HepG2 (cell line): ENCODE data around the gene DCDC2. TPM values are rescaled to one million over a fixed set of nuclear protein-coding genes. Genes with fewer than 3 reads are reported as not detected.

ENCODE experiments used
- EED ChIP-seq: sonication (generic); formaldehyde crosslinking; IDR thresholded peaks from 2 replicates; pipeline ENCODE4 v1.5.0; 2020; ENCODE audit warnings: mild to moderate bottlenecking, missing genetic modification reagents
- GATAD2A ChIP-seq: IDR thresholded peaks from 2 replicates; pipeline ENCODE4 v1.6.1; 2016
- GZF1 ChIP-seq: sonication (generic); formaldehyde crosslinking; IDR thresholded peaks from 2 replicates; pipeline ENCODE4 v1.5.1; 2020; ENCODE audit warnings: mild to moderate bottlenecking, missing genetic modification reagents
- MAF1 ChIP-seq: sonication (generic); formaldehyde crosslinking; IDR thresholded peaks from 2 replicates; pipeline ENCODE4 v1.5.0; 2020; ENCODE audit warnings: missing genetic modification reagents, borderline replicate concordance
- MBNL3 ChIP-seq: fragments of 250-450 bp; sonication (Bioruptor Pico); conservative IDR thresholded peaks from 2 replicates; pipeline ENCODE4 v1.8.0; 2022; ENCODE audit warnings: mild to moderate bottlenecking, inconsistent platforms
- MXD4 ChIP-seq: IDR thresholded peaks from 2 replicates; pipeline ENCODE4 v1.6.1; 2016; ENCODE audit warnings: mild to moderate bottlenecking, missing biosample characterization, missing genetic modification reagents
- NCOA1 ChIP-seq: sonication (generic); formaldehyde crosslinking; IDR thresholded peaks from 2 replicates; pipeline ENCODE4 v1.9.0; 2021; ENCODE audit warnings: missing genetic modification reagents
- PRDM4 ChIP-seq: sonication (generic); formaldehyde crosslinking; IDR thresholded peaks from 2 replicates; pipeline ENCODE4 v1.9.0; 2021; ENCODE audit warnings: missing genetic modification reagents, borderline replicate concordance
- RARA ChIP-seq: IDR thresholded peaks from 2 replicates; pipeline ENCODE4 v1.6.1; 2016; ENCODE audit warnings: missing genetic modification reagents, missing compliant biosample characterization
- RBM22 ChIP-seq: fragments of 200-400 bp; formaldehyde crosslinking; optimal IDR thresholded peaks from 2 replicates; pipeline ENCODE3; 2017; ENCODE audit warnings: mild to moderate bottlenecking, low read length, moderate library complexity
- TFDP1 ChIP-seq: IDR thresholded peaks from 2 replicates; pipeline ENCODE4 v1.6.1; 2016; ENCODE audit warnings: missing compliant biosample characterization, missing genetic modification reagents, borderline replicate concordance
- ZBTB1 ChIP-seq: sonication (generic); formaldehyde crosslinking; IDR thresholded peaks from 2 replicates; pipeline ENCODE4 v1.4.0; 2020; ENCODE audit warnings: missing genetic modification reagents, borderline replicate concordance
- ZBTB7A ChIP-seq: sonication (generic); formaldehyde crosslinking; IDR thresholded peaks from 2 replicates; pipeline ENCODE4 v1.8.0; 2022; ENCODE audit warnings: mild to moderate bottlenecking, missing genetic modification reagents
- ZC3H13 ChIP-seq: sonication (generic); formaldehyde crosslinking; IDR thresholded peaks from 2 replicates; pipeline ENCODE4 v1.8.1; 2023; ENCODE audit warnings: mild to moderate bottlenecking, missing genetic modification reagents, moderate library complexity
- ZFP90 ChIP-seq: sonication (generic); formaldehyde crosslinking; IDR thresholded peaks from 2 replicates; pipeline ENCODE4 v1.8.0; 2022; ENCODE audit warnings: missing genetic modification reagents, mild to moderate bottlenecking, inconsistent platforms, borderline replicate concordance
- ZNF224 ChIP-seq: sonication (generic); formaldehyde crosslinking; IDR thresholded peaks from 2 replicates; pipeline ENCODE4 v1.5.0; 2020; ENCODE audit warnings: mild to moderate bottlenecking, missing genetic modification reagents
- ZNF564 ChIP-seq: sonication (generic); formaldehyde crosslinking; IDR thresholded peaks from 2 replicates; pipeline ENCODE4 v1.8.1; 2023; ENCODE audit warnings: mild to moderate bottlenecking, missing genetic modification reagents
- ZNF737 ChIP-seq: sonication (generic); formaldehyde crosslinking; IDR thresholded peaks from 2 replicates; pipeline ENCODE4 v1.5.0; 2020; ENCODE audit warnings: missing genetic modification reagents, mild to moderate bottlenecking, borderline replicate concordance
- ZNF75D ChIP-seq: sonication (generic); formaldehyde crosslinking; IDR thresholded peaks from 2 replicates; pipeline ENCODE4 v1.8.1; 2023; ENCODE audit warnings: missing genetic modification reagents, mild to moderate bottlenecking, borderline replicate concordance
- ZNF878 ChIP-seq: sonication (generic); formaldehyde crosslinking; IDR thresholded peaks from 2 replicates; pipeline ENCODE4 v1.8.1; 2023; ENCODE audit warnings: mild to moderate bottlenecking, missing genetic modification reagents, moderate library complexity
- polyA plus RNA-seq, 8 experiments: library from polyadenylated mRNA; depleted of rRNA in 3 of 8; stranded (reverse) in 7 of 8; unstranded in 1 of 8; fragments of >200 nt; fragmentation: Illumina TruSeq in 4 of 8; extraction: Trizol in 4 of 8; gene quantifications; 2 replicates each; pipeline versions ENCODE4 v1.2.1 to v1.2.3, GENCODE V29; 2011 to 2016; ENCODE audit warnings: low read depth in 4 of 8, missing spikeins in 1 of 8, mixed read lengths in 1 of 8; ENCODE audit not compliant: insufficient read depth in 1 of 8
- total RNA-seq, 5 experiments: library from RNA; depleted of rRNA; stranded (reverse); fragments of >200 nt; fragmentation: Illumina TruSeq; extraction: Trizol; gene quantifications; 2 replicates each; pipeline ENCODE4 v1.2.3, GENCODE V29; 2016; ENCODE audit warnings: low read depth in 1 of 5
- TF ChIP-seq, protein P1 (sequence below): sonication (generic); formaldehyde crosslinking; conservative IDR thresholded peaks from 2 replicates; pipeline ENCODE4 v1.4.0; 2020; ENCODE audit warnings: mild to moderate bottlenecking, missing genetic modification reagents, moderate library complexity

Gene DCDC2
- total and polyA plus RNA-seq, 2 of the 13 experiments (the other 11 are each of a cell fraction or from before 2014, with no cell fraction given) = 9.0 to 36.2 TPM

- no peak for TF ChIP-seq TFDP1 (CRISPR knock-in tag)
- TF ChIP-seq ZNF224 (CRISPR knock-in tag) = no peak
- no peak for TF ChIP-seq ZFP90
- TF ChIP-seq, protein P1, sequence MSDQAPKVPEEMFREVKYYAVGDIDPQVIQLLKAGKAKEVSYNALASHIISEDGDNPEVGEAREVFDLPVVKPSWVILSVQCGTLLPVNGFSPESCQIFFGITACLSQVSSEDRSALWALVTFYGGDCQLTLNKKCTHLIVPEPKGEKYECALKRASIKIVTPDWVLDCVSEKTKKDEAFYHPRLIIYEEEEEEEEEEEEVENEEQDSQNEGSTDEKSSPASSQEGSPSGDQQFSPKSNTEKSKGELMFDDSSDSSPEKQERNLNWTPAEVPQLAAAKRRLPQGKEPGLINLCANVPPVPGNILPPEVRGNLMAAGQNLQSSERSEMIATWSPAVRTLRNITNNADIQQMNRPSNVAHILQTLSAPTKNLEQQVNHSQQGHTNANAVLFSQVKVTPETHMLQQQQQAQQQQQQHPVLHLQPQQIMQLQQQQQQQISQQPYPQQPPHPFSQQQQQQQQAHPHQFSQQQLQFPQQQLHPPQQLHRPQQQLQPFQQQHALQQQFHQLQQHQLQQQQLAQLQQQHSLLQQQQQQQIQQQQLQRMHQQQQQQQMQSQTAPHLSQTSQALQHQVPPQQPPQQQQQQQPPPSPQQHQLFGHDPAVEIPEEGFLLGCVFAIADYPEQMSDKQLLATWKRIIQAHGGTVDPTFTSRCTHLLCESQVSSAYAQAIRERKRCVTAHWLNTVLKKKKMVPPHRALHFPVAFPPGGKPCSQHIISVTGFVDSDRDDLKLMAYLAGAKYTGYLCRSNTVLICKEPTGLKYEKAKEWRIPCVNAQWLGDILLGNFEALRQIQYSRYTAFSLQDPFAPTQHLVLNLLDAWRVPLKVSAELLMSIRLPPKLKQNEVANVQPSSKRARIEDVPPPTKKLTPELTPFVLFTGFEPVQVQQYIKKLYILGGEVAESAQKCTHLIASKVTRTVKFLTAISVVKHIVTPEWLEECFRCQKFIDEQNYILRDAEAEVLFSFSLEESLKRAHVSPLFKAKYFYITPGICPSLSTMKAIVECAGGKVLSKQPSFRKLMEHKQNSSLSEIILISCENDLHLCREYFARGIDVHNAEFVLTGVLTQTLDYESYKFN (CRISPR knock-in tag) = 0 out of 2 replicates have a peak, but pooled peaks have one; percentile 41
- TF ChIP-seq MAF1 (CRISPR knock-in tag) = no peak
- TF ChIP-seq ZNF564 = no peak
- peak; percentile 77; the same call in 1 of the 2 replicates for TF ChIP-seq ZNF878
- TF ChIP-seq EED (CRISPR knock-in tag) = no peak
- TF ChIP-seq NCOA1 (CRISPR knock-in tag) = no peak
- 0 out of 2 replicates have a peak, but pooled peaks have one; percentile 19 for TF ChIP-seq MXD4
- TF ChIP-seq PRDM4 (CRISPR knock-in tag) = no peak
- no peak for TF ChIP-seq MBNL3 (CRISPR knock-in tag)
- no peak for TF ChIP-seq ZBTB7A (CRISPR knock-in tag)
- TF ChIP-seq ZNF737 (CRISPR knock-in tag) = no peak
- no peak for TF ChIP-seq ZC3H13
- TF ChIP-seq ZNF75D (CRISPR knock-in tag) = no peak
- peak; percentile 52; the same call in 1 of the 2 replicates for TF ChIP-seq RARA
- TF ChIP-seq RBM22 = no peak
- no peak for TF ChIP-seq ZBTB1 (CRISPR knock-in tag)
- peak; percentile 48 for TF ChIP-seq GATAD2A
- TF ChIP-seq GZF1 (CRISPR knock-in tag) = no peak
Observed at GRCh38 chr6:24283043-24283985, 74.5 kb downstream of the DCDC2 start (continued).
